Keratinocyte (primary cell): ENCODE results near the gene SLC15A5. TPM values are rescaled to one million over a fixed set of nuclear protein-coding genes. Genes with fewer than 3 reads are reported as not detected.

Experiments used
- DNase-seq: peaks from one replicate; pipeline ENCODE4 v3.0.0-alpha.2; 2011; ENCODE audit warnings: low read depth, missing footprints, low spot score
- FAIRE-seq: peaks from 2 replicates; lab custom pipeline; 2011; peaks lifted over from hg19 to GRCh38; lab: Jason Lieb, UNC
- H2AFZ ChIP-seq: 2 replicates; pipeline ENCODE4 v1.6.0; 2012; ENCODE audit warnings: low read length, control low read depth, inconsistent platforms; ENCODE audit not compliant: control insufficient read depth
- H3K27ac ChIP-seq: 2 replicates; pipeline ENCODE4 v1.5.1; 2011; ENCODE audit warnings: low read length; ENCODE audit not compliant: control insufficient read depth, insufficient read depth
- H3K27me3 ChIP-seq: 3 replicates; pipeline ENCODE4 v1.6.0; 2011; ENCODE audit warnings: low read length; ENCODE audit not compliant: control insufficient read depth, insufficient read depth; ENCODE audit errors: extremely low read depth
- H3K36me3 ChIP-seq, 2 experiments: 2 replicates in 1 of 2; 3 replicates in 1 of 2; pipeline ENCODE4 v1.5.1; 2011; ENCODE audit warnings: low read length in 2 of 2, mild to moderate bottlenecking in 1 of 2; ENCODE audit not compliant: control insufficient read depth in 2 of 2, insufficient read depth in 2 of 2; ENCODE audit errors: extremely low read depth in 1 of 2
- H3K4me1 ChIP-seq: 3 replicates; pipeline ENCODE4 v1.5.1; 2011; ENCODE audit warnings: low read length; ENCODE audit not compliant: control insufficient read depth, insufficient read depth; ENCODE audit errors: extremely low read depth
- H3K4me2 ChIP-seq: 3 replicates; pipeline ENCODE4 v1.6.0; 2011; ENCODE audit warnings: low read depth, low read length; ENCODE audit not compliant: control insufficient read depth, insufficient read depth; ENCODE audit errors: extremely low read depth
- H3K4me3 ChIP-seq, 3 experiments: fragments of 200-600 bp in 1 of 3; sonication (generic) in 1 of 3; 2 replicates in 2 of 3; 3 replicates in 1 of 3; pipeline ENCODE4 v1.5.1; 2011 to 2016; ENCODE audit warnings: low read length in 3 of 3, mild to moderate bottlenecking in 3 of 3, control low read depth in 2 of 3, inconsistent platforms in 1 of 3, low read depth in 1 of 3, mixed read lengths in 1 of 3, mixed run types in 1 of 3, moderate library complexity in 1 of 3; ENCODE audit not compliant: control insufficient read depth in 2 of 3, insufficient read depth in 2 of 3; ENCODE audit errors: extremely low read depth in 1 of 3
- H3K79me2 ChIP-seq: 2 replicates; pipeline ENCODE4 v1.6.0; 2012; ENCODE audit warnings: low read length; ENCODE audit not compliant: control insufficient read depth, insufficient read depth
- H3K9ac ChIP-seq: 3 replicates; pipeline ENCODE4 v1.6.0; 2011; ENCODE audit warnings: low read length; ENCODE audit not compliant: control insufficient read depth, insufficient read depth; ENCODE audit errors: extremely low read depth
- H3K9me1 ChIP-seq: 3 replicates; pipeline ENCODE4 v1.6.0; 2011; ENCODE audit warnings: low read length; ENCODE audit not compliant: control insufficient read depth, insufficient read depth; ENCODE audit errors: extremely low read depth
- H3K9me3 ChIP-seq: 2 replicates; pipeline ENCODE4 v1.5.1; 2012; ENCODE audit warnings: low read depth, low read length; ENCODE audit not compliant: control insufficient read depth
- H4K20me1 ChIP-seq: 3 replicates; pipeline ENCODE4 v1.6.0; 2011; ENCODE audit warnings: low read length; ENCODE audit not compliant: control insufficient read depth, insufficient read depth; ENCODE audit errors: extremely low read depth
- CTCF ChIP-seq, 3 experiments: IDR thresholded peaks in 1 of 3; conservative IDR thresholded peaks in 1 of 3; optimal IDR thresholded peaks in 1 of 3; 2 replicates in 2 of 3; 3 replicates in 1 of 3; pipeline versions ENCODE3 to v1.5.1; 2011; ENCODE audit warnings: low read length in 3 of 3, mild to moderate bottlenecking in 3 of 3, moderate library complexity in 2 of 3, control low read depth in 1 of 3, inconsistent platforms in 1 of 3; ENCODE audit not compliant: insufficient read depth in 2 of 3; ENCODE audit errors: extremely low read depth in 1 of 3
- EZH2 ChIP-seq: IDR thresholded peaks from one replicate; pipeline ENCODE4 v1.6.1; 2012; ENCODE audit warnings: inconsistent platforms, mild to moderate bottlenecking, low read length, moderate library complexity
- dilution Hi-C: fragments of 300-500 bp; cut with MboI; formaldehyde crosslinking; loops from one replicate; pipeline ENCODE4 v1.7.0; 2020; ENCODE audit warnings: low sequenced_read_pairs; ENCODE audit not compliant: extremely low pct_ligation_motif_present
- polyA plus RNA-seq, 5 experiments: library from polyadenylated mRNA; depleted of rRNA in 3 of 5; stranded (reverse) in 3 of 5; stranded (forward) in 1 of 5; unstranded in 1 of 5; fragments of >200 nt; gene quantifications; 1 replicate in 1 of 5; 2 replicates in 3 of 5; 3 replicates in 1 of 5; pipeline versions ENCODE4 v1.2.1 to v1.2.3, GENCODE V29; 2011 to 2012; ENCODE audit warnings: missing spikeins in 2 of 5, low read depth in 1 of 5, low replicate concordance in 1 of 5

Gene SLC15A5
- polyA plus RNA-seq, 1 donor (not counting 4 experiments of a cell fraction or from before 2014, with no cell fraction given) = not detected

- H3K27ac ChIP-seq = no peak overlapping the region
- TF ChIP-seq EZH2 = no peak
- TF ChIP-seq CTCF (optimal IDR thresholded peaks at IDR 0.05 in 1 of 3, IDR thresholded peaks at IDR 0.05 in 1 of 3, conservative IDR thresholded peaks at IDR 0.05 in 1 of 3; ENCODE audit: extremely low read depth in 1 of 3, insufficient read depth in 2 of 3, low read length in 3 of 3) = no peak
- H3K79me2 ChIP-seq = no peaks in the 10 kb centered on the region
- no peaks in the 10 kb centered on the region for H3K27me3 ChIP-seq
- no peak overlapping the region for H3K9ac ChIP-seq
- no peaks in the 10 kb centered on the region for H3K4me1 ChIP-seq
- dilution Hi-C loops = no loop called here
- FAIRE-seq = no peak
- no peak overlapping the region for H3K4me3 ChIP-seq
- DNase-seq = no peak
- no peak overlapping the region for H2AFZ ChIP-seq
- no peaks in the 10 kb centered on the region for H3K9me3 ChIP-seq
- no peaks in the 10 kb centered on the region for H4K20me1 ChIP-seq
- H3K9me1 ChIP-seq = no peaks in the 10 kb centered on the region
- H3K4me2 ChIP-seq = no peak overlapping the region
- no peaks in the 10 kb centered on the region for H3K36me3 ChIP-seq
Observed at GRCh38 chr12:16187660-16188059, 89.8 kb downstream of the SLC15A5 start.

GRCh38 chr12:16184681-16185080 is 92.8 kb downstream of the SLC15A5 start:
- dilution Hi-C loops = no loop called here

More at GRCh38 chr12:16184681-16185080, 92.8 kb downstream of the SLC15A5 start:
- H3K27me3 ChIP-seq = no peaks in the 10 kb centered on the region
- H3K4me3 ChIP-seq = no peak overlapping the region
- H3K9me1 ChIP-seq = no peaks in the 10 kb centered on the region
- H3K27ac ChIP-seq = no peak overlapping the region
- H3K9ac ChIP-seq = no peak overlapping the region
- H2AFZ ChIP-seq = no peak overlapping the region
- no peak overlapping the region for H3K4me2 ChIP-seq
- no peaks in the 10 kb centered on the region for H3K79me2 ChIP-seq
- H3K4me1 ChIP-seq = no peaks in the 10 kb centered on the region
- no peak for FAIRE-seq
- no peaks in the 10 kb centered on the region for H4K20me1 ChIP-seq
- no peak for DNase-seq
- H3K36me3 ChIP-seq = no peaks in the 10 kb centered on the region
- no peak for TF ChIP-seq CTCF (optimal IDR thresholded peaks at IDR 0.05 in 1 of 3, IDR thresholded peaks at IDR 0.05 in 1 of 3, conservative IDR thresholded peaks at IDR 0.05 in 1 of 3; ENCODE audit: extremely low read depth in 1 of 3, insufficient read depth in 2 of 3, low read length in 3 of 3)
- no peaks in the 10 kb centered on the region for H3K9me3 ChIP-seq
